Brain microvascular endothelial cell (primary cell): Measurements from ENCODE around the gene DSC3.
"Not testable (repeated sequence)": the region's sequence is repeated elsewhere in the genome, so short reads cannot be mapped to it uniquely, and the experiment has no call there.

Experiments used
- DNase-seq: peaks from one replicate; pipeline ENCODE4 v3.0.0-alpha.2; 2020
- H3K27ac ChIP-seq: fragments of 250-450 bp; sonication (Bioruptor Pico); 2 replicates; pipeline ENCODE4 v1.5.1; 2020; ENCODE audit warnings: mild to moderate bottlenecking, moderate library complexity
- H3K27me3 ChIP-seq: fragments of 250-450 bp; sonication (Bioruptor Pico); replicated peaks from 2 replicates; pipeline ENCODE4 v1.5.1; 2020; ENCODE audit warnings: mild to moderate bottlenecking
- H3K36me3 ChIP-seq: fragments of 250-450 bp; sonication (Bioruptor Pico); replicated peaks from 2 replicates; pipeline ENCODE4 v1.5.1; 2020; ENCODE audit warnings: mild to moderate bottlenecking
- H3K4me3 ChIP-seq: 2 replicates; pipeline ENCODE4 v1.5.1; 2011; ENCODE audit warnings: low read depth, mild to moderate bottlenecking, control low read depth, low read length, moderate library complexity
- CTCF ChIP-seq: IDR thresholded peaks from 2 replicates; pipeline ENCODE4 v1.5.1; 2011; ENCODE audit warnings: low read depth, mild to moderate bottlenecking, moderate library complexity, low read length, control low read depth, inconsistent platforms; ENCODE audit errors: missing control alignments
- in situ Hi-C: cut with HindIII; loops from 2 replicates; pipeline ENCODE4 v1.10.0; 2017; ENCODE audit warnings: low sequenced_read_pairs, low pct_ligation_motif_present

DSC3 gene

GRCh38 chr18:30989141-30989540, 53.4 kb downstream of the DSC3 start:
- Histone ChIP-seq H3K27me3 (no peaks in the 10 kb centered on the region), H3K27ac (no peak overlapping the region), H3K4me3 (no peak overlapping the region), H3K36me3 (no peaks in the 10 kb centered on the region)
- no peak for DNase-seq
- TF ChIP-seq CTCF = no peak
- in situ Hi-C loops = no loop called here

- no peak for DNase-seq
- H3K36me3 ChIP-seq = no peaks in the 10 kb centered on the region
- TF ChIP-seq CTCF = no peak
- in situ Hi-C loops = no loop called here
- no peaks in the 10 kb centered on the region for H3K27me3 ChIP-seq
- H3K4me3 ChIP-seq = no peak overlapping the region
- H3K27ac ChIP-seq = no peak overlapping the region
Observed at GRCh38 chr18:30988440-30988839, 54.1 kb downstream of the DSC3 start.

GRCh38 chr18:30987467-30988241, 54.9 kb downstream of the DSC3 start:
- H3K27ac ChIP-seq = no peak overlapping the region
- TF ChIP-seq CTCF = no peak
- no peaks in the 10 kb centered on the region for H3K36me3 ChIP-seq
- H3K27me3 ChIP-seq = no peaks in the 10 kb centered on the region
- in situ Hi-C loops = no loop called here
- no peak overlapping the region for H3K4me3 ChIP-seq
- no peak for DNase-seq

- no peak overlapping the region for H3K4me3 ChIP-seq
- in situ Hi-C loops = no loop called here
- no peaks in the 10 kb centered on the region for H3K27me3 ChIP-seq
- TF ChIP-seq CTCF = no peak
- H3K27ac ChIP-seq = no peak overlapping the region
- H3K36me3 ChIP-seq = no peaks in the 10 kb centered on the region
- DNase-seq = no peak
Observed at GRCh38 chr18:30985753-30986152, 56.8 kb downstream of the DSC3 start.

GRCh38 chr18:30982285-30982992, 60.1 kb downstream of the DSC3 start:
- in situ Hi-C loops = no loop called here
- DNase-seq = no peak
- no peaks in the 10 kb centered on the region for H3K36me3 ChIP-seq
- no peak overlapping the region for H3K4me3 ChIP-seq
- no peak for TF ChIP-seq CTCF
- no peak overlapping the region for H3K27ac ChIP-seq
- H3K27me3 ChIP-seq = no peaks in the 10 kb centered on the region

- H3K4me3 ChIP-seq, in situ Hi-C loops, H3K27ac ChIP-seq, H3K36me3 ChIP-seq, H3K27me3 ChIP-seq, DNase-seq: not testable (repeated sequence)
Observed at GRCh38 chr18:30978091-30978490, 64.5 kb downstream of the DSC3 start.
